Measurements from ENCODE around the gene ADGRD2.

Gene ADGRD2

DNA sequence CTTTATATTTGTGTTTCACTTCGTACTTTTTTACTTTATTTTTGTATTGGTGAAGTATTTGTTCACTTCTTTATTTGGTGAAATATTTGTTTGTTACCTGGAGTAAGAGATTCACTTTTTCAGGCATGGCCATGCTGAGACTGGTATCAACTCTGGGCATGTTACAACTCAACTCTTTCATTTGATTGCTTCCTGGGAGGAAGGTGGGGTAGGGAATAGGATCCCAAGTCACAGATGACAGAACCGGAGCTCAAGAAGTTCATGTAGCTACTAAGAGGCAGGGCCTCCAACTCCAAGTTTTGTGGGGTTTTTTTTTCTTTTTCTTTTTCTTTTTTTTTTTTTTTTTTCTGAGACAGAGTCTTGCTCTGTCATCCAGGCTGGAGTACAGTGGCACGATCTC lies 6.1 kb upstream of the ADGRD2 start:
- no peak overlapping the region for H2BK5ac ChIP-seq (ENCODE audit: low read depth, low read length, poor library complexity, severe bottlenecking)
- H3K18ac ChIP-seq (ENCODE audit: low read depth in 1 of 2, low read length in 2 of 2) = no peak overlapping the region
- no peak overlapping the region for H2AK5ac ChIP-seq (ENCODE audit: low read length, severe bottlenecking)
- H3K4me1 ChIP-seq (ENCODE audit: control insufficient read depth, insufficient read depth, low read depth, low read length) = no peaks in the 10 kb centered on the region
- H3K9ac ChIP-seq (ENCODE audit: low read length) = no peak overlapping the region
- no peak overlapping the region for H3K4ac ChIP-seq (ENCODE audit: low read depth in 1 of 2, low read length in 2 of 2)
- H3K9me3 ChIP-seq (ENCODE audit: control insufficient read depth, low read length) = peaks cover 12% of the 10 kb centered on the region
- H3K23ac ChIP-seq (ENCODE audit: low read length in 2 of 2) = no peak overlapping the region
- H3K27me3 ChIP-seq (ENCODE audit: control insufficient read depth in 1 of 2, insufficient read depth in 1 of 2, low read length in 2 of 2) = peaks cover 13 to 24% of the 10 kb centered on the region in 2 experiments
- no peak overlapping the region for H2BK12ac ChIP-seq (ENCODE audit: low read length in 2 of 2)
- no peak overlapping the region for H4K91ac ChIP-seq (ENCODE audit: low read length)
- no peak overlapping the region for H2BK120ac ChIP-seq (ENCODE audit: low read depth, low read length)
- H4K8ac ChIP-seq (ENCODE audit: low read length) = no peak overlapping the region
- no peak overlapping the region for H3K27ac ChIP-seq (ENCODE audit: low read length, poor library complexity, severe bottlenecking)
- no peak overlapping the region for H3K4me3 ChIP-seq (ENCODE audit: insufficient read depth in 1 of 2, low read depth in 1 of 2, low read length in 2 of 2)
- no peak overlapping the region for H3K14ac ChIP-seq (ENCODE audit: low read length in 2 of 2)
- 90% methylated on average over 2 of the region's 3 CpGs for WGBS
- no peak overlapping the region for H2AFZ ChIP-seq (ENCODE audit: low read depth, low read length)
- H3K79me1 ChIP-seq (replicated peaks; ENCODE audit: low read length, poor library complexity, severe bottlenecking) = no peaks in the 10 kb centered on the region
- no peak for DNase-seq
- H3K4me2 ChIP-seq (ENCODE audit: low read length, poor library complexity, severe bottlenecking) = no peak overlapping the region
- H3K36me3 ChIP-seq (ENCODE audit: control insufficient read depth in 1 of 2, insufficient read depth in 2 of 2, low read depth in 1 of 2, low read length in 2 of 2) = no peaks in the 10 kb centered on the region
- H2BK15ac ChIP-seq (ENCODE audit: low read depth, poor library complexity, severe bottlenecking) = no peak overlapping the region

DNA sequence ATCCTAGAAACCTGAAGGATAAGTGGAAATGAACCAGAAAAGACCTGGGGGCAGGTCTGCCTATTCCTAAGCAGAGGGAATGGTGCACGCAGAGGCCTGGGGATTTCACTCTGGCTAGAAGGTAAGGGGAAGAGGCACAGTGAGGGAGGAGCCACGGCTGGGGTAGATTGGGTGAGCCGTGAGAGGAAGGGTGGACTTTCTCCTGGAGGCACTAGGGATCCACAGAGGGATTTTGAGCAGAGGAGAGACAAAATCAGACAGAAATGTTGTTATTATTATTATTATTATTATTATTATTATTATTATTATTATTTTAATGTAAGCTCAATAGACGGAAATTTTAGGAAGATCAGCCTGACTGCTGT lies 3.0 kb upstream of the ADGRD2 start:
- Histone ChIP-seq H3K9ac (ENCODE audit: low read length) (no peak overlapping the region), H2AFZ (ENCODE audit: low read depth, low read length) (no peak overlapping the region), H3K4me1 (ENCODE audit: control insufficient read depth, insufficient read depth, low read depth, low read length) (peaks cover 7% of the 10 kb centered on the region), H2BK12ac (ENCODE audit: low read length in 2 of 2) (no peak overlapping the region), H3K27me3 (ENCODE audit: control insufficient read depth in 1 of 2, insufficient read depth in 1 of 2, low read length in 2 of 2) (peaks cover 35 to 38% of the 10 kb centered on the region in 2 experiments), H2BK5ac (ENCODE audit: low read depth, low read length, poor library complexity, severe bottlenecking) (no peak overlapping the region), H3K14ac (ENCODE audit: low read length in 2 of 2) (no peak overlapping the region), H2AK5ac (ENCODE audit: low read length, severe bottlenecking) (no peak overlapping the region), H3K4me3 (ENCODE audit: insufficient read depth in 1 of 2, low read depth in 1 of 2, low read length in 2 of 2) (no peak overlapping the region), H3K9me3 (ENCODE audit: control insufficient read depth, low read length) (peaks cover 2% of the 10 kb centered on the region), H4K8ac (ENCODE audit: low read length) (no peak overlapping the region), H3K23ac (ENCODE audit: low read length in 2 of 2) (no peak overlapping the region), H4K91ac (ENCODE audit: low read length) (no peak overlapping the region), H3K18ac (ENCODE audit: low read depth in 1 of 2, low read length in 2 of 2) (no peak overlapping the region), H3K36me3 (ENCODE audit: control insufficient read depth in 1 of 2, insufficient read depth in 2 of 2, low read depth in 1 of 2, low read length in 2 of 2) (peaks cover 0 to 2% of the 10 kb centered on the region in 2 experiments), H2BK15ac (ENCODE audit: low read depth, poor library complexity, severe bottlenecking) (no peak overlapping the region), H3K4ac (ENCODE audit: low read depth in 1 of 2, low read length in 2 of 2) (no peak overlapping the region), H2BK120ac (ENCODE audit: low read depth, low read length) (no peak overlapping the region), H3K4me2 (ENCODE audit: low read length, poor library complexity, severe bottlenecking) (no peak overlapping the region), H3K79me1 (replicated peaks; ENCODE audit: low read length, poor library complexity, severe bottlenecking) (no peaks in the 10 kb centered on the region), H3K27ac (ENCODE audit: low read length, poor library complexity, severe bottlenecking) (no peak overlapping the region)
- no peak for DNase-seq
- WGBS = 63% methylated on average over 2 of the region's 4 CpGs

DNA sequence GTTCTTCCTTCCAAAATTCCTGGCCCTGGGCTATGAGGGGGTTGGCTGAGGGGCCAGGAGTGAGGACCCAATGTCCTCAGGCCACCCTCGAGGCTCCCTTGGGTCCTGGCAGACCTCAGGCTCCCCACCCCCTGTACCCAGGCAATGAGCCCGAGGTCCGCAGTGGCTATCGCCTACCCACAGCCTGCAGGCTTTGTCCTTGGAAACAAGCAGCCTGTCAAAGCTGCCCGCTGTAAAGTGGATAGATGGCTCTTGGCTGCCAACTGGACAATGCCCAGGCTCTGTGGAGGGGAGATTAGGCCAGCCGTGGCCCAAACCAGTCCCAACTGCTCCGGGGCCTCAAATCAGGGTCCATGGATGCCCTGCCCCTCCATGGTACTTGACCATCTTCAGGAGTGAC lies 2.2 kb upstream of the ADGRD2 start:
- Histone ChIP-seq H2BK120ac (ENCODE audit: low read depth, low read length) (no peak overlapping the region), H3K4me3 (ENCODE audit: insufficient read depth in 1 of 2, low read depth in 1 of 2, low read length in 2 of 2) (no peak overlapping the region), H2BK5ac (ENCODE audit: low read depth, low read length, poor library complexity, severe bottlenecking) (no peak overlapping the region), H3K4me2 (ENCODE audit: low read length, poor library complexity, severe bottlenecking) (no peak overlapping the region), H2AFZ (ENCODE audit: low read depth, low read length) (no peak overlapping the region), H3K18ac (ENCODE audit: low read depth in 1 of 2, low read length in 2 of 2) (no peak overlapping the region), H3K36me3 (ENCODE audit: control insufficient read depth in 1 of 2, insufficient read depth in 2 of 2, low read depth in 1 of 2, low read length in 2 of 2) (peaks cover 0 to 2% of the 10 kb centered on the region in 2 experiments), H2AK5ac (ENCODE audit: low read length, severe bottlenecking) (no peak overlapping the region), H3K14ac (ENCODE audit: low read length in 2 of 2) (no peak overlapping the region), H3K27ac (ENCODE audit: low read length, poor library complexity, severe bottlenecking) (no peak overlapping the region), H3K9me3 (ENCODE audit: control insufficient read depth, low read length) (no peaks in the 10 kb centered on the region), H3K27me3 (ENCODE audit: control insufficient read depth in 1 of 2, insufficient read depth in 1 of 2, low read length in 2 of 2) (peaks cover 42 to 43% of the 10 kb centered on the region in 2 experiments), H3K4me1 (ENCODE audit: control insufficient read depth, insufficient read depth, low read depth, low read length) (peaks cover 10% of the 10 kb centered on the region), H4K8ac (ENCODE audit: low read length) (no peak overlapping the region), H3K4ac (ENCODE audit: low read depth in 1 of 2, low read length in 2 of 2) (no peak overlapping the region), H3K9ac (ENCODE audit: low read length) (no peak overlapping the region), H2BK15ac (ENCODE audit: low read depth, poor library complexity, severe bottlenecking) (no peak overlapping the region), H3K79me1 (replicated peaks; ENCODE audit: low read length, poor library complexity, severe bottlenecking) (no peaks in the 10 kb centered on the region), H3K23ac (ENCODE audit: low read length in 2 of 2) (no peak overlapping the region), H4K91ac (ENCODE audit: low read length) (no peak overlapping the region), H2BK12ac (ENCODE audit: low read length in 2 of 2) (no peak overlapping the region)
- DNase-seq = no peak
- 97% methylated on average over 7 of the region's 7 CpGs for WGBS

- H2BK5ac ChIP-seq (ENCODE audit: low read depth, low read length, poor library complexity, severe bottlenecking) = no peak overlapping the region
- H3K4me1 ChIP-seq (ENCODE audit: control insufficient read depth, insufficient read depth, low read depth, low read length) = peaks cover 16% of the 10 kb centered on the region
- no peak for DNase-seq
- no peak overlapping the region for H3K9ac ChIP-seq (ENCODE audit: low read length)
- H3K14ac ChIP-seq (ENCODE audit: low read length in 2 of 2) = no peak overlapping the region
- H3K9me3 ChIP-seq (ENCODE audit: control insufficient read depth, low read length) = no peaks in the 10 kb centered on the region
- 87% methylated on average over 12 of the region's 13 CpGs for WGBS
- H4K91ac ChIP-seq (ENCODE audit: low read length) = no peak overlapping the region
- H4K8ac ChIP-seq (ENCODE audit: low read length) = no peak overlapping the region
- H3K79me1 ChIP-seq (replicated peaks; ENCODE audit: low read length, poor library complexity, severe bottlenecking) = no peaks in the 10 kb centered on the region
- no peak overlapping the region for H2AK5ac ChIP-seq (ENCODE audit: low read length, severe bottlenecking)
- H2AFZ ChIP-seq (ENCODE audit: low read depth, low read length) = no peak overlapping the region
- no peak overlapping the region for H2BK15ac ChIP-seq (ENCODE audit: low read depth, poor library complexity, severe bottlenecking)
- H2BK12ac ChIP-seq (ENCODE audit: low read length in 2 of 2) = no peak overlapping the region
- peaks cover 52 to 57% of the 10 kb centered on the region in 2 experiments for H3K27me3 ChIP-seq (ENCODE audit: control insufficient read depth in 1 of 2, insufficient read depth in 1 of 2, low read length in 2 of 2)
- H3K4ac ChIP-seq (ENCODE audit: low read depth in 1 of 2, low read length in 2 of 2) = no peak overlapping the region
- H3K27ac ChIP-seq (ENCODE audit: low read length, poor library complexity, severe bottlenecking) = no peak overlapping the region
- H2BK120ac ChIP-seq (ENCODE audit: low read depth, low read length) = no peak overlapping the region
- peaks cover 0 to 2% of the 10 kb centered on the region in 2 experiments for H3K36me3 ChIP-seq (ENCODE audit: control insufficient read depth in 1 of 2, insufficient read depth in 2 of 2, low read depth in 1 of 2, low read length in 2 of 2)
- H3K18ac ChIP-seq (ENCODE audit: low read depth in 1 of 2, low read length in 2 of 2) = no peak overlapping the region
- H3K4me3 ChIP-seq (ENCODE audit: insufficient read depth in 1 of 2, low read depth in 1 of 2, low read length in 2 of 2) = no peak overlapping the region
- no peak overlapping the region for H3K23ac ChIP-seq (ENCODE audit: low read length in 2 of 2)
- H3K4me2 ChIP-seq (ENCODE audit: low read length, poor library complexity, severe bottlenecking) = no peak overlapping the region
These were observed 685 bp upstream of the ADGRD2 start for GRCh38 chr9:124449381-124450151.

All from mesenchymal stem cell (in vitro differentiated cells and primary cell).